Activated T-cell treated with anti-CD3 and anti-CD28 coated beads, Interleukin-2, amount 50 U/mL, for 24 hours (primary cell): Measurements from ENCODE around the gene TLR7.
A peak's percentile ranks its signal among the peaks of the same experiment; 100 is the strongest.

ENCODE experiments used
- DNase-seq: peaks from one replicate; pipeline ENCODE4 v3.0.0-alpha.2; 2020
- H3K27ac Mint-ChIP-seq: 2 replicates; pipeline ENCODE4 v1.8.0; 2020; ENCODE audit warnings: mild to moderate bottlenecking, mixed read lengths
- H3K27me3 Mint-ChIP-seq: 2 replicates; pipeline ENCODE4 v1.8.0; 2020; ENCODE audit warnings: mixed read lengths
- H3K36me3 Mint-ChIP-seq: 2 replicates; pipeline ENCODE4 v1.8.0; 2020; ENCODE audit warnings: low read depth, mixed read lengths
- H3K4me1 Mint-ChIP-seq: 2 replicates; pipeline ENCODE4 v1.8.0; 2020; ENCODE audit warnings: low read depth, mixed read lengths
- H3K4me3 Mint-ChIP-seq: 2 replicates; pipeline ENCODE4 v1.8.0; 2020; ENCODE audit warnings: mild to moderate bottlenecking, moderate library complexity, mixed read lengths
- H3K9me3 Mint-ChIP-seq: 2 replicates; pipeline ENCODE4 v1.8.0; 2020; ENCODE audit warnings: mixed read lengths

The TLR7 gene

GRCh38 chrX:12899506-12899905 is 32.6 kb downstream of the TLR7 start:
- peaks cover 8% of the 10 kb centered on the region for H3K4me1 Mint-ChIP-seq
- no peaks in the 10 kb centered on the region for H3K36me3 Mint-ChIP-seq
- H3K9me3 Mint-ChIP-seq, result no peaks in the 10 kb centered on the region
- no peak overlapping the region for H3K27ac Mint-ChIP-seq
- no peak for DNase-seq
- H3K27me3 Mint-ChIP-seq, result peaks cover 65% of the 10 kb centered on the region
- no peak overlapping the region for H3K4me3 Mint-ChIP-seq

DNA sequence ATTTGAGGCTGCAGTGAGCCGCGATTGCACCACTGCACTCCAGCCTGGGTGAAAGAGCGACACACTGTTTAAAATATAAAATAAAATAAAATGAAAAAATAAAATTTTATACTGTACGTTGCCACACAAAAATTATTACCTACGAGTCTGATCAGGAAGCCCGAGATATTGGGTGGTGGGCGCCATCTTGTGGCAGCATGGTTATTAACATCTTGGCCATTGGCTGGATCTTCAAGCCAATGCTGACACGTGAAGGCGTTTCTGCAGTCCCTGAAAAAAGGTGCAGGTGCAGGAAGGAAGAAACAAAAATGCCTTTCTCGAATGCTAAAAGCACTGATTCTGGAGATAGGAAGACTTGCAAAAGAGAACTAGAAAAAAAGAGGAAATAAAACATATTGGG is 34.6 kb downstream of the TLR7 start:
- no peaks in the 10 kb centered on the region for H3K36me3 Mint-ChIP-seq
- no peaks in the 10 kb centered on the region for H3K9me3 Mint-ChIP-seq
- no peak overlapping the region for H3K4me3 Mint-ChIP-seq
- H3K27ac Mint-ChIP-seq, result no peak overlapping the region
- peaks cover 8% of the 10 kb centered on the region for H3K4me1 Mint-ChIP-seq
- peak; percentile 77 for DNase-seq
- H3K27me3 Mint-ChIP-seq, result peaks cover 66% of the 10 kb centered on the region

GRCh38 chrX:12903646-12904045 is 36.8 kb downstream of the TLR7 start:
- no peak for DNase-seq
- Mint-ChIP-seq H3K36me3 (no peaks in the 10 kb centered on the region), H3K9me3 (no peaks in the 10 kb centered on the region), H3K27me3 (peaks cover 54% of the 10 kb centered on the region), H3K27ac (no peak overlapping the region), H3K4me3 (no peak overlapping the region), H3K4me1 (peaks cover 1% of the 10 kb centered on the region)

GRCh38 chrX:12906046-12906761 is 39.3 kb downstream of the TLR7 start, which contains the start of gene TLR8:
Gene TLR8 (plus strand): TSS chrX:12906620. CDS start chrX:12906707, 87 bp downstream.
- H3K27me3 Mint-ChIP-seq, result peaks cover 58% of the 10 kb centered on the region
- no peaks in the 10 kb centered on the region for H3K9me3 Mint-ChIP-seq
- H3K36me3 Mint-ChIP-seq, result no peaks in the 10 kb centered on the region
- DNase-seq, result no peak
- peaks cover 11% of the 10 kb centered on the region for H3K4me1 Mint-ChIP-seq
- H3K27ac Mint-ChIP-seq, result no peak within 1 kb of the TSS
- H3K4me3 Mint-ChIP-seq, result no peak within 1 kb of the TSS

- H3K36me3 Mint-ChIP-seq, result no peaks in the 10 kb centered on the region
- peaks cover 11% of the 10 kb centered on the region for H3K4me1 Mint-ChIP-seq
- H3K27me3 Mint-ChIP-seq, result peaks cover 55% of the 10 kb centered on the region
- no peak for DNase-seq
- no peak overlapping the region for H3K4me3 Mint-ChIP-seq
- H3K27ac Mint-ChIP-seq, result no peak overlapping the region
- no peaks in the 10 kb centered on the region for H3K9me3 Mint-ChIP-seq
Measured at GRCh38 chrX:12910423-12911121, 43.7 kb downstream of the TLR7 start.

DNA sequence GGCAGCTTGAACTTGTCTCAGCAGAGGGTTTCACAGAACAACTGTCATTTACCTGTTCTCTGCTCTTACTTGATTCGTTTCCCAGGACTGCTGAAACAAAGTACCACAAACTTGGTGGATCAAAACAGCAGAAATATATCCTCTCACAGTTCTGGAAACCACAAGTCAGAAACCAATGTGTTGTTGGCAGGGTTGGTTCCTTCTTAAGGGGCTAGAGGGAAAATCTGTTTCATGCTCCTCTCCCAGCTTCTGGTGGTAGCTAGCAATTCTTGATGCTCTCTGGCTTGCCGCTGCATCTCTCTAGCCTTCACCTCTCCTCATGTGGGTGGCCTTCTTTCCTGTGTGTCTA is 44.2 kb downstream of the TLR7 start:
- H3K36me3 Mint-ChIP-seq, result no peaks in the 10 kb centered on the region
- peaks cover 11% of the 10 kb centered on the region for H3K4me1 Mint-ChIP-seq
- no peaks in the 10 kb centered on the region for H3K9me3 Mint-ChIP-seq
- no peak overlapping the region for H3K27ac Mint-ChIP-seq
- H3K27me3 Mint-ChIP-seq, result peaks cover 55% of the 10 kb centered on the region
- DNase-seq, result no peak
- no peak overlapping the region for H3K4me3 Mint-ChIP-seq

GRCh38 chrX:12912791-12913482 is 46.1 kb downstream of the TLR7 start:
- Mint-ChIP-seq H3K27me3 (peaks cover 67% of the 10 kb centered on the region), H3K36me3 (no peaks in the 10 kb centered on the region), H3K27ac (no peak overlapping the region), H3K4me3 (no peak overlapping the region), H3K4me1 (peaks cover 11% of the 10 kb centered on the region), H3K9me3 (no peaks in the 10 kb centered on the region)
- DNase-seq, result no peak

- Mint-ChIP-seq H3K4me1 (peaks cover 8% of the 10 kb centered on the region), H3K27ac (no peak overlapping the region), H3K9me3 (no peaks in the 10 kb centered on the region), H3K36me3 (no peaks in the 10 kb centered on the region), H3K4me3 (no peak overlapping the region), H3K27me3 (peaks cover 81% of the 10 kb centered on the region)
- DNase-seq, result no peak
Measured at GRCh38 chrX:12917753-12918152, 50.9 kb downstream of the TLR7 start.

- Mint-ChIP-seq H3K27me3 (peaks cover 92% of the 10 kb centered on the region), H3K9me3 (no peaks in the 10 kb centered on the region), H3K4me3 (no peak overlapping the region), H3K27ac (no peak overlapping the region), H3K36me3 (no peaks in the 10 kb centered on the region), H3K4me1 (peaks cover 8% of the 10 kb centered on the region)
- no peak for DNase-seq
Measured at GRCh38 chrX:12919051-12919450, 52.2 kb downstream of the TLR7 start.

- H3K9me3 Mint-ChIP-seq, result no peaks in the 10 kb centered on the region
- H3K4me1 Mint-ChIP-seq, result peaks cover 8% of the 10 kb centered on the region
Measured at GRCh38 chrX:12919620-12920019, 52.7 kb downstream of the TLR7 start.

GRCh38 chrX:12920990-12921389 is 54.1 kb downstream of the TLR7 start:
- Mint-ChIP-seq H3K27ac (no peak overlapping the region), H3K27me3 (peaks cover 93% of the 10 kb centered on the region), H3K36me3 (no peaks in the 10 kb centered on the region), H3K4me3 (no peak overlapping the region), H3K4me1 (peaks cover 8% of the 10 kb centered on the region), H3K9me3 (no peaks in the 10 kb centered on the region)
- DNase-seq, result no peak

More at GRCh38 chrX:12919620-12920019, 52.7 kb downstream of the TLR7 start:
- Mint-ChIP-seq H3K4me3 (no peak overlapping the region), H3K36me3 (no peaks in the 10 kb centered on the region), H3K27ac (no peak overlapping the region), H3K27me3 (peaks cover 93% of the 10 kb centered on the region)
- DNase-seq, result no peak

DNA sequence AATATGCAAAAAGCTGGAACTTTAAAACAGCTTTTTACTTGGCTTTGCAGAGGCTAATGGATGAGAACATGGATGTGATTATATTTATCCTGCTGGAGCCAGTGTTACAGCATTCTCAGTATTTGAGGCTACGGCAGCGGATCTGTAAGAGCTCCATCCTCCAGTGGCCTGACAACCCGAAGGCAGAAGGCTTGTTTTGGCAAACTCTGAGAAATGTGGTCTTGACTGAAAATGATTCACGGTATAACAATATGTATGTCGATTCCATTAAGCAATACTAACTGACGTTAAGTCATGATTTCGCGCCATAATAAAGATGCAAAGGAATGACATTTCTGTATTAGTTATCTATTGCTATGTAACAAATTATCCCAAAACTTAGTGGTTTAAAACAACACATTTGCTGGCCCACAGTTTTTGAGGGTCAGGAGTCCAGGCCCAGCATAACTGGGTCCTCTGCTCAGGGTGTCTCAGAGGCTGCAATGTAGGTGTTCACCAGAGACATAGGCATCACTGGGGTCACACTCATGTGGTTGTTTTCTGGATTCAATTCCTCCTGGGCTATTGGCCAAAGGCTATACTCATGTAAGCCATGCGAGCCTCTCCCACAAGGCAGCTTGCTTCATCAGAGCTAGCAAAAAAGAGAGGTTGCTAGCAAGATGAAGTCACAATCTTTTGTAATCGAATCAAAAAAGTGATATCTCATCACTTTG is 55.2 kb downstream of the TLR7 start:
- no peak for DNase-seq
- Mint-ChIP-seq H3K4me1 (peaks cover 8% of the 10 kb centered on the region), H3K27me3 (peaks cover 87% of the 10 kb centered on the region), H3K9me3 (no peaks in the 10 kb centered on the region), H3K4me3 (no peak overlapping the region), H3K36me3 (no peaks in the 10 kb centered on the region), H3K27ac (no peak overlapping the region)

DNA sequence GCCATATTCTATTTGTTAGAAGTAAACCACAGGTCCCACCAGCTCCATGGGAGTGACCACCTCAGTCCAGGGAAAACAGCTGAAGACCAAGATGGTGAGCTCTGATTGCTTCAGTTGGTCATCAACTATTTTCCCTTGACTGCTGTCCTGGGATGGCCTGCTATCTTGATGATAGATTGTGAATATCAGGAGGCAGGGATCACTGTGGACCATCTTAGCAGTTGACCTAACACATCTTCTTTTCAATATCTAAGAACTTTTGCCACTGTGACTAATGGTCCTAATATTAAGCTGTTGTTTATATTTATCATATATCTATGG is 55.7 kb downstream of the TLR7 start:
- H3K4me3 Mint-ChIP-seq, result no peak overlapping the region
- no peak overlapping the region for H3K27ac Mint-ChIP-seq
- peaks cover 8% of the 10 kb centered on the region for H3K4me1 Mint-ChIP-seq
- H3K36me3 Mint-ChIP-seq, result no peaks in the 10 kb centered on the region
- DNase-seq, result no peak
- H3K9me3 Mint-ChIP-seq, result no peaks in the 10 kb centered on the region
- peaks cover 82% of the 10 kb centered on the region for H3K27me3 Mint-ChIP-seq

DNA sequence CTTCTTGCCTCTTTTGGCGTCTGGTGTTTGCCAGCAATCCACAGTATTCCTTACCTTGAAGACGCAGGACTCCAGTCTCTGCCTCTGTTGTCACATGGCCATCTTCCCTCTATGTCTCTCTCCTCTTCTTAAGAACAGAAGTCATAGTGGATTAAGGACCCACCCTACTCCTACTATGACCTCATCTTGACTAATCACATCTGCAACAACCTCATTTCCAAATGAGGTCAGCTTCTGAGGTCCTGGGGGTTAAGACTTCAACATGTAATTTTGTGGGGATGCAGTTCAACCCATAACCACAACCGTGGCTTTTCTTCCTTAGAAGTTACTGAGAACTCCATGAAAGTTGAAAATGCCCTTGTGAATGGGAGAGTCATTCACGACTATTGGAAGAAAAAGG is 62.8 kb downstream of the TLR7 start:
- H3K9me3 Mint-ChIP-seq, result no peaks in the 10 kb centered on the region
- no peak for DNase-seq
- no peak overlapping the region for H3K27ac Mint-ChIP-seq
- peaks cover 68% of the 10 kb centered on the region for H3K27me3 Mint-ChIP-seq
- H3K36me3 Mint-ChIP-seq, result no peaks in the 10 kb centered on the region
- H3K4me1 Mint-ChIP-seq, result peaks cover 9% of the 10 kb centered on the region
- H3K4me3 Mint-ChIP-seq, result no peak overlapping the region
